HG03045 (cell line): ENCODE measurements around the gene ARHGAP5.

Source experiments
- ATAC-seq: cut with Tn5 transposase; IDR thresholded peaks from one replicate; pipeline ENCODE4 v1.9.1; 2021; ENCODE audit warnings: mild to moderate bottlenecking, moderate library complexity; ENCODE audit not compliant: unreplicated experiment

Gene ARHGAP5

GRCh38 chr14:32206552-32206951 lies 129.4 kb downstream of the ARHGAP5 start:
- ATAC-seq, result no peak

DNA sequence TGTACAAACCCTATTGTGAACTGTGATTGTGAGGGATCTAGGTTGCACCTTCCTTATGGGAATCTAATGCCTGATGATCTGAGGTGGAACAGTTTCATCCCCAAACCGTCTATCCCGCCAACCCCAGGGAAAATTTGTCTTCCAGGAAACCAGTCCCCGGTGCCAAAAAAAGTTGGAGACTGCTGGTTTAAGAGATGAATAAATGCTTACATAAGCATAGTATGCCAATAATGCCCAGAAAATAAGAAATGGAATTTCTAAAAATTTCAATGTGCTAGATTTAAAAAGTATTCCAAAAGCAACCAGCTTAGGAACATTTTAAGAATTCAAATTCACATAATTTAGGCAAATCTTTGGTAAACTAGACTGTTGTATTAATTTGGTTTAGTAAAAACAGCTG lies 131.4 kb downstream of the ARHGAP5 start:
- ATAC-seq, result no peak
